Esophagus muscularis mucosa (tissue), 4 donors: ENCODE measurements around the gene ARMC12. TPM values are rescaled to one million over a fixed set of nuclear protein-coding genes. Genes with fewer than 3 reads are reported as not detected.

Experiments
- DNase-seq: peaks from one replicate; pipeline ENCODE4 v3.0.0-alpha.2; 2017; ENCODE audit errors: extremely low spot score
- H3K27ac ChIP-seq, 4 donors: fragments of 200-600 bp; sonication (generic); replicated peaks in 1 of 4; 1 replicate in 3 of 4; 2 replicates in 1 of 4; pipeline ENCODE4 v1.5.1; 2016 to 2019; ENCODE audit warnings: mild to moderate bottlenecking in 1 of 4
- H3K27me3 ChIP-seq, 4 donors: fragments of 200-600 bp; sonication (generic); one replicate each; pipeline versions ENCODE4 v1.5.1 to v1.6.0; 2016 to 2019
- H3K36me3 ChIP-seq, 4 donors: fragments of 200-600 bp; sonication (generic); one replicate each; pipeline ENCODE4 v1.5.1; 2016 to 2019
- H3K4me1 ChIP-seq, 4 donors: fragments of 200-600 bp; sonication (generic); one replicate each; pipeline ENCODE4 v1.5.1; 2016 to 2019
- H3K4me3 ChIP-seq, 4 donors: fragments of 200-600 bp; sonication (generic); 1 replicate in 2 of 4; 2 replicates in 2 of 4; pipeline ENCODE4 v1.5.1; 2016 to 2019; ENCODE audit warnings: mild to moderate bottlenecking in 4 of 4, moderate library complexity in 1 of 4
- H3K9me3 ChIP-seq, 4 donors: fragments of 200-600 bp; sonication (generic); 1 replicate in 3 of 4; 2 replicates in 1 of 4; pipeline ENCODE4 v1.5.1; 2016 to 2019
- EP300 ChIP-seq: sonication (generic); formaldehyde crosslinking; IDR thresholded peaks from one replicate; pipeline ENCODE4 v1.6.1; 2017; ENCODE audit warnings: antibody characterized with exemption
- POLR2A ChIP-seq: fragments of 450-650 bp; IDR thresholded peaks from one replicate; pipeline ENCODE4 v1.6.1; 2017; ENCODE audit warnings: antibody characterized with exemption, moderate library complexity, mild to moderate bottlenecking, low read depth
- POLR2AphosphoS5 ChIP-seq, 2 donors: sonication (generic); formaldehyde crosslinking; IDR thresholded peaks; one replicate each; pipeline ENCODE4 v1.6.1; 2017; ENCODE audit warnings: antibody characterized with exemption in 2 of 2
- WGBS: methylation state at CpG from one replicate; pipeline ENCODE4 v1.1.5; 2018; 5-methylcytosine and 5-hydroxymethylcytosine counted together
- intact Hi-C: fragments of 100-400 bp; cut with DNase I; formaldehyde crosslinking; loops from one replicate; pipeline ENCODE4 v1.15.1; 2023
- total RNA-seq, 4 donors: library from RNA; depleted of rRNA; stranded (reverse); fragments of >200 nt; gene quantifications; one replicate each; pipeline versions ENCODE4 v1.1.0 to v1.2.1, GENCODE V29; 2016
- TF ChIP-seq, protein P1 (sequence below), 3 experiments: fragments of 200-600 bp in 2 of 3; fragments of 450-650 bp in 1 of 3; sonication (generic) in 2 of 3; IDR thresholded peaks; one replicate each; pipeline ENCODE4 v1.5.1; 2017 to 2019; ENCODE audit warnings: antibody characterized with exemption in 3 of 3, mild to moderate bottlenecking in 2 of 3, moderate library complexity in 1 of 3

Gene ARMC12
- total RNA-seq, 4 donors from 2014 or later: 0.50 to 1.0 (median 0.83) TPM; not detected in 1

DNA sequence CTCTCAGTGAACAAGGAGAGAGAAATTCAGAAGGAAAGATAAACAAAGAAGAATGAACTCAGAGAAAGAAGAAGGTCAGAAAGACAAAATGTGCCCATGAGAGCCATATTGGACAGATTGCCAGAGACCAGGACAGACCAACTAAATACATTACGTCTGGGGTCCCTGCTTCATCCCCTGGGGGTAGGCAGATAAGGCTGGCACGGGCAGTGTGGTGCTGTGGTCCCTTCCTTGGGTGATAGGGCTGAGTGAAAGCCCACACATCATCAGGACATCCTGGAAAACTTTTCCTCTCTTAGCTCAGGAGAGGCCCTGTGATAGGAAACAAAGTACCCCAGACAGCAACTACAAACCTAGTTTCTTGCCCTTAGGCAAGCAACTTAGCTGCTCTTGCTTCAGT, 13.2 kb upstream of the ARMC12 start:
- intact Hi-C loops: no loop called here
- Histone ChIP-seq H3K27me3 (no peaks in the 10 kb centered on the region), H3K4me3 (no peak overlapping the region), H3K4me1 (peaks cover 93 to 100% (median 98%) of the 10 kb centered on the region in 4 donors), H3K36me3 (no peaks in the 10 kb centered on the region), H3K27ac (peak overlapping the region; percentile 96 to 100 (median 98)), H3K9me3 (no peaks in the 10 kb centered on the region)
- no peak for DNase-seq
- TF ChIP-seq, protein P1, sequence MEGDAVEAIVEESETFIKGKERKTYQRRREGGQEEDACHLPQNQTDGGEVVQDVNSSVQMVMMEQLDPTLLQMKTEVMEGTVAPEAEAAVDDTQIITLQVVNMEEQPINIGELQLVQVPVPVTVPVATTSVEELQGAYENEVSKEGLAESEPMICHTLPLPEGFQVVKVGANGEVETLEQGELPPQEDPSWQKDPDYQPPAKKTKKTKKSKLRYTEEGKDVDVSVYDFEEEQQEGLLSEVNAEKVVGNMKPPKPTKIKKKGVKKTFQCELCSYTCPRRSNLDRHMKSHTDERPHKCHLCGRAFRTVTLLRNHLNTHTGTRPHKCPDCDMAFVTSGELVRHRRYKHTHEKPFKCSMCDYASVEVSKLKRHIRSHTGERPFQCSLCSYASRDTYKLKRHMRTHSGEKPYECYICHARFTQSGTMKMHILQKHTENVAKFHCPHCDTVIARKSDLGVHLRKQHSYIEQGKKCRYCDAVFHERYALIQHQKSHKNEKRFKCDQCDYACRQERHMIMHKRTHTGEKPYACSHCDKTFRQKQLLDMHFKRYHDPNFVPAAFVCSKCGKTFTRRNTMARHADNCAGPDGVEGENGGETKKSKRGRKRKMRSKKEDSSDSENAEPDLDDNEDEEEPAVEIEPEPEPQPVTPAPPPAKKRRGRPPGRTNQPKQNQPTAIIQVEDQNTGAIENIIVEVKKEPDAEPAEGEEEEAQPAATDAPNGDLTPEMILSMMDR (IDR thresholded peaks at IDR 0.05): no peak
- TF ChIP-seq POLR2A (no peak), POLR2AphosphoS5 (IDR thresholded peaks at IDR 0.05) (no peak), EP300 (no peak)
- 82% methylated on average over 2 of the region's 2 CpGs for WGBS

- H3K27ac ChIP-seq: peak overlapping the region; percentile 96 to 100 (median 98)
- H3K9me3 ChIP-seq: no peaks in the 10 kb centered on the region
- WGBS: 83% methylated on average over 3 of the region's 4 CpGs
- H3K27me3 ChIP-seq: no peaks in the 10 kb centered on the region
- H3K4me3 ChIP-seq: no peak overlapping the region
- TF ChIP-seq EP300 (no peak), POLR2A (no peak), POLR2AphosphoS5 (IDR thresholded peaks at IDR 0.05) (no peak)
- TF ChIP-seq, protein P1 (IDR thresholded peaks at IDR 0.05): no peak
- intact Hi-C loops: no loop called here
- H3K4me1 ChIP-seq: peaks cover 93 to 100% (median 98%) of the 10 kb centered on the region in 4 donors
- no peaks in the 10 kb centered on the region for H3K36me3 ChIP-seq
- DNase-seq: no peak
These were observed 12.8 kb upstream of the ARMC12 start for GRCh38 chr6:35724059-35724458.

DNA sequence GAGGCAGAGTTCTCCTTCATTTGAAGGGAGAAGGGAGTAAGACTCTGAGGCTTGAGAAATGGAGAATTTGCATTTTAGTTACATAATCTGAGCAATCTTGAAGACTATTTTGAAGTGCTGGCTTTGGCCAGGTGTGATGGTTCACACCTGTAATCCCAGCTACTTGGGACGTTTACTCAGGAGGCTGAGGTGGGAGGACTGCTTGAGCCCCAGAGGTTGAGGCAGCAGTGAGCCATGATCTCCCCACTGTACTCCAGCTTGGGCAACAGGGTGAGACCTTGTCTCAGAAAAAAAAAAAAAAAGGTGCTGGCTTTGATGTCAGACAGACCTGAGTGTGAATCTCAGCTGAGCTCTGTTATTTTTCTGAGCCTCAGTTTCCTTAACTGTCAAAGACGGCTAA, 12.4 kb upstream of the ARMC12 start:
- no peak for DNase-seq

GRCh38 chr6:35725081-35725708, 11.6 kb upstream of the ARMC12 start:
- H3K4me1 ChIP-seq: peaks cover 93 to 100% (median 98%) of the 10 kb centered on the region in 4 donors
- peak overlapping the region in 2 of 4 donors; percentile 12 to 60 for H3K4me3 ChIP-seq
- 80% methylated on average over 5 of the region's 5 CpGs for WGBS
- peak overlapping the region; percentile 96 to 100 (median 98) for H3K27ac ChIP-seq
- H3K27me3 ChIP-seq: no peaks in the 10 kb centered on the region
- H3K9me3 ChIP-seq: no peaks in the 10 kb centered on the region
- no peak for TF ChIP-seq EP300
- no peak for TF ChIP-seq POLR2A
- TF ChIP-seq, protein P1 (IDR thresholded peaks at IDR 0.05): no peak
- no peak for TF ChIP-seq POLR2AphosphoS5 (IDR thresholded peaks at IDR 0.05)
- no peak for DNase-seq
- H3K36me3 ChIP-seq: no peaks in the 10 kb centered on the region
- intact Hi-C loops: loop anchor here (5.0 kb wide), 1 partner anchor 123 kb away; no protein-coding TSS in a partner anchor

More for the DNA sequence above, 12.4 kb upstream of the ARMC12 start:
- Histone ChIP-seq H3K36me3 (no peaks in the 10 kb centered on the region), H3K27me3 (no peaks in the 10 kb centered on the region), H3K9me3 (no peaks in the 10 kb centered on the region), H3K4me1 (peaks cover 93 to 100% (median 98%) of the 10 kb centered on the region in 4 donors), H3K4me3 (no peak overlapping the region), H3K27ac (peak overlapping the region; percentile 96 to 100 (median 98))
- TF ChIP-seq EP300 (no peak), POLR2A (no peak), POLR2AphosphoS5 (IDR thresholded peaks at IDR 0.05) (no peak)
- TF ChIP-seq, protein P1 (IDR thresholded peaks at IDR 0.05): no peak
- 80% methylated on average over 2 of the region's 2 CpGs for WGBS
- intact Hi-C loops: no loop called here
